PC-3 (cell line): ENCODE results near the gene ZSWIM7. TPM values are rescaled to one million over a fixed set of nuclear protein-coding genes. Genes with fewer than 3 reads are reported as not detected.

Experiments
- ATAC-seq: fragments of 200-7000 bp; cut with Tn5 transposase; 2 replicates; pipeline ENCODE4 v1.9.1; 2020; ENCODE audit warnings: mild to moderate bottlenecking, moderate library complexity
- BruUV-seq: library from RNA; stranded (reverse); fragments of 400-500 nt; replicated peaks from 2 replicates; lab custom pipeline; 2021; lab: Mats Ljungman, UMichigan
- CTCF ChIA-PET: fragments of 300-600 bp; sonication (Branson Sonifier 250); formaldehyde crosslinking; loops from one replicate; lab custom pipeline; 2022; ENCODE audit warnings: antibody characterized with exemption; lab: Charles Lee
- POLR2A ChIA-PET: fragments of 300-600 bp; sonication (Branson Sonifier 250); formaldehyde crosslinking; loops from one replicate; lab custom pipeline; 2022; ENCODE audit warnings: antibody characterized with exemption; ENCODE audit not compliant: unreplicated experiment; lab: Charles Lee
- DNase-seq: peaks from one replicate; pipeline ENCODE4 v3.0.0-alpha.2; 2015
- H2AFZ ChIP-seq: fragments of 300-600 bp; sonication (generic); 2 replicates; pipeline ENCODE4 v1.6.0; 2016; ENCODE audit warnings: antibody characterized with exemption, low read length
- H3F3A ChIP-seq: fragments of 300-600 bp; sonication (generic); one replicate; pipeline ENCODE4 v1.6.0; 2017; ENCODE audit warnings: antibody characterized with exemption, low read length, control low read depth, mild to moderate bottlenecking; ENCODE audit not compliant: unreplicated experiment
- H3K27ac ChIP-seq: fragments of 300-600 bp; sonication (generic); 2 replicates; pipeline ENCODE4 v1.5.1; 2016; ENCODE audit warnings: mild to moderate bottlenecking, low read length
- H3K27me3 ChIP-seq: fragments of 300-600 bp; sonication (generic); 2 replicates; pipeline ENCODE4 v1.6.1; 2016; ENCODE audit warnings: low read length, mixed read lengths
- H3K36me3 ChIP-seq: fragments of 300-600 bp; sonication (generic); 2 replicates; pipeline ENCODE4 v1.6.1; 2016; ENCODE audit warnings: low read depth, mixed run types, low read length, mixed read lengths
- H3K4me1 ChIP-seq: fragments of 300-600 bp; sonication (generic); 2 replicates; pipeline ENCODE4 v1.5.1; 2016; ENCODE audit warnings: low read length; ENCODE audit not compliant: insufficient read depth
- H3K4me2 ChIP-seq: fragments of 300-600 bp; sonication (generic); 2 replicates; pipeline ENCODE4 v1.6.0; 2016; ENCODE audit warnings: low read length
- H3K4me3 ChIP-seq: fragments of 300-600 bp; sonication (generic); 2 replicates; pipeline ENCODE4 v1.5.1; 2016; ENCODE audit warnings: mild to moderate bottlenecking, low read length, mixed read lengths
- H3K79me2 ChIP-seq: fragments of 300-600 bp; sonication (generic); 2 replicates; pipeline ENCODE4 v1.6.1; 2017; ENCODE audit warnings: low read length, mixed read lengths
- H3K9ac ChIP-seq: fragments of 300-600 bp; sonication (generic); 2 replicates; pipeline ENCODE4 v1.6.0; 2016; ENCODE audit warnings: mild to moderate bottlenecking, low read length
- H3K9me2 ChIP-seq: fragments of 300-600 bp; sonication (generic); replicated peaks from 2 replicates; pipeline ENCODE4 v1.6.1; 2016; ENCODE audit warnings: mixed run types, low read length, mixed read lengths
- H3K9me3 ChIP-seq: fragments of 300-600 bp; sonication (generic); 2 replicates; pipeline ENCODE4 v1.6.1; 2016; ENCODE audit warnings: low read length, mixed read lengths
- H4K20me1 ChIP-seq: fragments of 300-600 bp; sonication (generic); 2 replicates; pipeline ENCODE4 v1.6.1; 2016; ENCODE audit warnings: low read length, mixed read lengths
- CTCF ChIP-seq: fragments of 300-600 bp; sonication (generic); conservative IDR thresholded peaks from 2 replicates; pipeline ENCODE4 v1.5.1; 2017; ENCODE audit warnings: antibody characterized with exemption, low read depth, mild to moderate bottlenecking, low read length
- EZH2 ChIP-seq: fragments of 300-600 bp; sonication (generic); IDR thresholded peaks from one replicate; pipeline ENCODE4 v1.6.1; 2017; ENCODE audit warnings: antibody characterized with exemption, mild to moderate bottlenecking, low read length; ENCODE audit not compliant: unreplicated experiment
- EZH2phosphoT487 ChIP-seq: fragments of 300-600 bp; sonication (generic); IDR thresholded peaks from 2 replicates; pipeline ENCODE4 v1.6.1; 2018; ENCODE audit warnings: mild to moderate bottlenecking, antibody characterized with exemption, low read length, borderline replicate concordance
- intact Hi-C: fragments of 100-400 bp; cut with micrococcal nuclease; formaldehyde crosslinking; loops from 2 replicates; pipeline ENCODE4 v1.9.0; 2023
- total RNA-seq: library from RNA; depleted of rRNA; stranded (reverse); fragments of >200 nt; gene quantifications from 2 replicates; pipeline ENCODE4 v1.2.3, GENCODE V29; 2014

The ZSWIM7 gene
- total RNA-seq, 1 experiment from 2014 or later, result 97.6 TPM

- Histone ChIP-seq H3K4me2 (no peak overlapping the region), H3K79me2 (peaks cover 87% of the 10 kb centered on the region)
These were observed 26.5 kb downstream of the ZSWIM7 start for GRCh38 chr17:15973016-15973415.

GRCh38 chr17:15972497-15972951, 27.0 kb downstream of the ZSWIM7 start:
- Histone ChIP-seq H2AFZ (no peak overlapping the region), H3K27ac (no peak overlapping the region), H3K79me2 (peaks cover 87% of the 10 kb centered on the region), H3K36me3 (peaks cover 50% of the 10 kb centered on the region), H3K9ac (no peak overlapping the region), H3K9me2 (no peaks in the 10 kb centered on the region), H3F3A (no peaks in the 10 kb centered on the region), H4K20me1 (no peaks in the 10 kb centered on the region), H3K9me3 (no peaks in the 10 kb centered on the region), H3K27me3 (no peaks in the 10 kb centered on the region), H3K4me3 (no peak overlapping the region), H3K4me2 (no peak overlapping the region), H3K4me1 (peaks cover 23% of the 10 kb centered on the region)
- CTCF ChIA-PET, result no interaction called here
- peak; percentile 6 for DNase-seq
- POLR2A ChIA-PET, result no interaction called here
- no TSS peak for BruUV-seq
- intact Hi-C loops, result no loop called here
- no peak for TF ChIP-seq EZH2
- TF ChIP-seq CTCF, result no peak
- TF ChIP-seq EZH2phosphoT487, result no peak
- ATAC-seq, result no peak

More at GRCh38 chr17:15973016-15973415, 26.5 kb downstream of the ZSWIM7 start:
- Histone ChIP-seq H3K9ac (no peak overlapping the region), H3K9me3 (no peaks in the 10 kb centered on the region), H2AFZ (no peak overlapping the region), H3K4me3 (no peak overlapping the region), H3K27ac (no peak overlapping the region), H3K27me3 (no peaks in the 10 kb centered on the region), H3K4me1 (peaks cover 19% of the 10 kb centered on the region), H3F3A (no peaks in the 10 kb centered on the region), H4K20me1 (no peaks in the 10 kb centered on the region), H3K36me3 (peaks cover 50% of the 10 kb centered on the region), H3K9me2 (no peaks in the 10 kb centered on the region)
- intact Hi-C loops, result no loop called here
- no TSS peak for BruUV-seq
- CTCF ChIA-PET, result no interaction called here
- TF ChIP-seq EZH2phosphoT487 (no peak), CTCF (no peak), EZH2 (no peak)
- DNase-seq (peak; percentile 47), ATAC-seq (no peak; the same call in 1 of the 2 replicates)
- POLR2A ChIA-PET, result no interaction called here

GRCh38 chr17:15971882-15972281, 27.6 kb downstream of the ZSWIM7 start:
- CTCF ChIA-PET, result no interaction called here

More at GRCh38 chr17:15971882-15972281, 27.6 kb downstream of the ZSWIM7 start:
- Histone ChIP-seq H3K27ac (no peak overlapping the region), H3K9me3 (no peaks in the 10 kb centered on the region), H4K20me1 (no peaks in the 10 kb centered on the region), H2AFZ (no peak overlapping the region), H3K9ac (no peak overlapping the region), H3K36me3 (peaks cover 45% of the 10 kb centered on the region), H3K4me3 (no peak overlapping the region), H3K4me1 (peaks cover 30% of the 10 kb centered on the region), H3K4me2 (no peak overlapping the region), H3K79me2 (peaks cover 92% of the 10 kb centered on the region), H3K9me2 (no peaks in the 10 kb centered on the region), H3K27me3 (no peaks in the 10 kb centered on the region), H3F3A (no peaks in the 10 kb centered on the region)
- POLR2A ChIA-PET, result no interaction called here
- BruUV-seq, result no TSS peak
- DNase-seq (peak; percentile 46), ATAC-seq (no peak)
- intact Hi-C loops, result no loop called here
- no peak for TF ChIP-seq EZH2
- TF ChIP-seq EZH2phosphoT487, result no peak
- TF ChIP-seq CTCF, result no peak
